H9 (cell line): ENCODE data around the gene MARVELD2. TPM values are rescaled to one million over a fixed set of nuclear protein-coding genes. Genes with fewer than 3 reads are reported as not detected.

Experiments used
- DNase-seq: peaks from one replicate; pipeline ENCODE4 v3.0.0-alpha.2; 2017
- H2AFZ ChIP-seq: one replicate; pipeline ENCODE4 v1.6.1; 2013; ENCODE audit warnings: mild to moderate bottlenecking, low read length, control low read depth, moderate library complexity
- H2AK5ac ChIP-seq: 2 replicates; pipeline ENCODE4 v1.6.1; 2013; ENCODE audit warnings: low read length, control low read depth, mixed read lengths; ENCODE audit not compliant: insufficient read length
- H2BK120ac ChIP-seq: one replicate; pipeline ENCODE4 v1.6.1; 2013; ENCODE audit warnings: low read depth, mild to moderate bottlenecking, low read length, control low read depth, inconsistent platforms; ENCODE audit not compliant: poor library complexity, severe bottlenecking
- H2BK12ac ChIP-seq: 2 replicates; pipeline ENCODE4 v1.6.1; 2013; ENCODE audit warnings: low read length, control low read depth, mixed read lengths, low read depth; ENCODE audit not compliant: insufficient read length
- H2BK15ac ChIP-seq: 2 replicates; pipeline ENCODE4 v1.6.1; 2013; ENCODE audit warnings: low read depth, low read length, control low read depth
- H2BK20ac ChIP-seq: one replicate; pipeline ENCODE4 v1.6.1; 2013; ENCODE audit warnings: low read depth, mild to moderate bottlenecking, low read length, control low read depth, inconsistent platforms; ENCODE audit not compliant: poor library complexity, severe bottlenecking
- H2BK5ac ChIP-seq: 2 replicates; pipeline ENCODE4 v1.6.1; 2013; ENCODE audit warnings: low read length, control low read depth, mixed read lengths; ENCODE audit not compliant: insufficient read length
- H3K14ac ChIP-seq: 2 replicates; pipeline ENCODE4 v1.6.1; 2013; ENCODE audit warnings: low read length, control low read depth; ENCODE audit not compliant: insufficient read depth
- H3K18ac ChIP-seq: 2 replicates; pipeline ENCODE4 v1.6.1; 2013; ENCODE audit warnings: low read depth, mild to moderate bottlenecking, mixed read lengths, low read length, control low read depth; ENCODE audit not compliant: insufficient read length
- H3K23ac ChIP-seq: 2 replicates; pipeline ENCODE4 v1.6.1; 2013; ENCODE audit warnings: low read length, control low read depth, mixed read lengths, low read depth; ENCODE audit not compliant: insufficient read length
- H3K23me2 ChIP-seq: 2 replicates; pipeline ENCODE4 v1.6.1; 2013; ENCODE audit warnings: low read depth, mild to moderate bottlenecking, mixed read lengths, low read length, control low read depth; ENCODE audit not compliant: insufficient read length, poor library complexity, severe bottlenecking
- H3K27ac ChIP-seq: 2 replicates; pipeline ENCODE4 v1.5.1; 2013; ENCODE audit warnings: low read length, control low read depth, mixed read lengths, low read depth; ENCODE audit not compliant: insufficient read length
- H3K27me3 ChIP-seq: 2 replicates; pipeline ENCODE4 v1.6.1; 2013; ENCODE audit warnings: low read length, control low read depth, inconsistent platforms; ENCODE audit not compliant: insufficient read depth
- H3K4ac ChIP-seq: 2 replicates; pipeline ENCODE4 v1.6.1; 2013; ENCODE audit warnings: low read depth, mild to moderate bottlenecking, control low read depth, inconsistent platforms, low read length, moderate library complexity
- H3K4me1 ChIP-seq: 2 replicates; pipeline ENCODE4 v1.6.1; 2013; ENCODE audit warnings: low read length, control low read depth, inconsistent platforms; ENCODE audit not compliant: insufficient read depth
- H3K4me2 ChIP-seq: 2 replicates; pipeline ENCODE4 v1.6.1; 2013; ENCODE audit warnings: low read length, control low read depth, mixed read lengths; ENCODE audit not compliant: insufficient read length, insufficient read depth
- H3K56ac ChIP-seq: 2 replicates; pipeline ENCODE4 v1.6.1; 2013; ENCODE audit warnings: low read depth, mild to moderate bottlenecking, mixed read lengths, low read length, control low read depth; ENCODE audit not compliant: insufficient read length
- H3K79me1 ChIP-seq: 2 replicates; pipeline ENCODE4 v1.6.1; 2013; ENCODE audit warnings: low read depth, mild to moderate bottlenecking, moderate library complexity, low read length, control low read depth, inconsistent platforms; ENCODE audit not compliant: insufficient read depth, poor library complexity, severe bottlenecking
- H3K79me2 ChIP-seq: 2 replicates; pipeline ENCODE4 v1.6.1; 2013; ENCODE audit warnings: low read length, control low read depth, inconsistent platforms; ENCODE audit not compliant: insufficient read depth
- H3K9ac ChIP-seq: 2 replicates; pipeline ENCODE4 v1.6.1; 2013; ENCODE audit warnings: low read length, control low read depth, mixed read lengths; ENCODE audit not compliant: insufficient read length; ENCODE audit errors: extremely low read depth
- H3K9me3 ChIP-seq: one replicate; pipeline ENCODE4 v1.6.1; 2013; ENCODE audit warnings: low read depth, low read length, inconsistent platforms; ENCODE audit not compliant: control insufficient read depth
- H3T11ph ChIP-seq: one replicate; pipeline ENCODE4 v1.6.1; 2013; ENCODE audit warnings: mild to moderate bottlenecking, low read length, control low read depth, inconsistent platforms
- H4K20me1 ChIP-seq: one replicate; pipeline ENCODE4 v1.6.1; 2013; ENCODE audit not compliant: control insufficient read depth, insufficient read length, insufficient read depth
- H4K5ac ChIP-seq: 2 replicates; pipeline ENCODE4 v1.6.1; 2013; ENCODE audit warnings: low read depth, mild to moderate bottlenecking, mixed read lengths, low read length, control low read depth; ENCODE audit not compliant: insufficient read length
- H4K8ac ChIP-seq: replicated peaks from 2 replicates; pipeline ENCODE4 v1.6.1; 2013; ENCODE audit warnings: low read length, control low read depth, mixed read lengths, low read depth; ENCODE audit not compliant: insufficient read length
- H4K91ac ChIP-seq: 2 replicates; pipeline ENCODE4 v1.6.1; 2013; ENCODE audit warnings: low read depth, mild to moderate bottlenecking, moderate library complexity, mixed read lengths, low read length, control low read depth; ENCODE audit not compliant: insufficient read length
- H3K27ac Mint-ChIP-seq, 3 experiments: 2 replicates in 2 of 3; 3 replicates in 1 of 3; pipeline ENCODE4 v1.8.0; 2020 to 2021; ENCODE audit warnings: mixed read lengths in 3 of 3, mild to moderate bottlenecking in 1 of 3, moderate library complexity in 1 of 3
- H3K27me3 Mint-ChIP-seq: 2 replicates; pipeline ENCODE4 v1.8.0; 2021; ENCODE audit warnings: low read depth, mild to moderate bottlenecking, moderate library complexity, mixed read lengths
- H3K36me3 Mint-ChIP-seq, 3 experiments: 2 replicates in 2 of 3; 3 replicates in 1 of 3; pipeline ENCODE4 v1.8.0; 2020 to 2021; ENCODE audit warnings: low read depth in 3 of 3, mixed read lengths in 3 of 3; ENCODE audit not compliant: insufficient read depth in 1 of 3
- H3K4me1 Mint-ChIP-seq, 2 experiments: 2 replicates each; pipeline ENCODE4 v1.8.0; 2020; ENCODE audit warnings: mixed read lengths in 2 of 2
- H3K4me3 Mint-ChIP-seq, 2 experiments: 2 replicates in 1 of 2; 3 replicates in 1 of 2; pipeline ENCODE4 v1.8.0; 2020 to 2021; ENCODE audit warnings: mild to moderate bottlenecking in 2 of 2, mixed read lengths in 2 of 2, moderate library complexity in 1 of 2
- H3K9me3 Mint-ChIP-seq, 2 experiments: 2 replicates in 1 of 2; 3 replicates in 1 of 2; pipeline ENCODE4 v1.8.0; 2020; ENCODE audit warnings: mild to moderate bottlenecking in 2 of 2, mixed read lengths in 2 of 2, moderate library complexity in 1 of 2
- CTCF ChIP-seq: fragments of 200-600 bp; sonication (generic); conservative IDR thresholded peaks from 3 replicates; pipeline ENCODE4 v1.8.0; 2021; ENCODE audit warnings: antibody characterized with exemption, mild to moderate bottlenecking
- WGBS: extraction: QIAGEN DNeasy Blood & Tissue Kit; methylation state at CpG from one replicate; pipeline ENCODE4 v1.1.7; 2013; ENCODE audit warnings: missing lambda C conversion rate, low lambda C conversion rate, mixed read lengths; ENCODE audit not compliant: insufficient read length; ENCODE audit errors: extremely low coverage; 5-methylcytosine and 5-hydroxymethylcytosine counted together
- total RNA-seq: library from RNA; stranded (reverse); gene quantifications from 2 replicates; pipeline ENCODE4 v1.2.1, GENCODE V29; 2021

The MARVELD2 gene
- total RNA-seq, 1 experiment from 2014 or later, result 30.3 TPM

GRCh38 chr5:69374911-69375446 is 39.9 kb upstream of the MARVELD2 start:
- no peak overlapping the region for H3K18ac ChIP-seq
- no peak for TF ChIP-seq CTCF
- no peak overlapping the region for H2BK20ac ChIP-seq
- H3K79me2 ChIP-seq, result peaks cover 2% of the 10 kb centered on the region; the same call in 1 of the 2 replicates
- no peaks in the 10 kb centered on the region; the same call in 1 of the 2 replicates for H3K27me3 ChIP-seq
- no peaks in the 10 kb centered on the region for H3K9me3 ChIP-seq
- no peak overlapping the region for H2BK5ac ChIP-seq
- Mint-ChIP-seq H3K36me3 (peaks cover 2 to 32% (median 30%) of the 10 kb centered on the region in 3 experiments; a peak in 5 of 7 replicates), H3K27ac (no peak overlapping the region), H3K4me3 (no peak overlapping the region), H3K27me3 (no peaks in the 10 kb centered on the region), H3K4me1 (peaks cover 3% of the 10 kb centered on the region in 2 experiments; a peak in 3 of 4 replicates), H3K9me3 (no peaks in the 10 kb centered on the region)
- H3K14ac ChIP-seq, result no peak overlapping the region
- no peak overlapping the region for H3K23ac ChIP-seq
- H4K20me1 ChIP-seq, result no peaks in the 10 kb centered on the region
- no peak overlapping the region for H3K27ac ChIP-seq
- no peak overlapping the region for H4K5ac ChIP-seq
- H3K4me1 ChIP-seq, result no peaks in the 10 kb centered on the region
- no peak overlapping the region for H4K91ac ChIP-seq
- H2AK5ac ChIP-seq, result no peak overlapping the region
- no peak overlapping the region for H2BK120ac ChIP-seq
- no peak overlapping the region for H3K56ac ChIP-seq
- no peak overlapping the region for H3K4ac ChIP-seq
- no peak overlapping the region for H4K8ac ChIP-seq
- H2AFZ ChIP-seq, result no peak overlapping the region
- no CpG with 5 or more reads among the region's 4 CpGs for WGBS
- no peak overlapping the region for H2BK12ac ChIP-seq
- no peaks in the 10 kb centered on the region for H3K23me2 ChIP-seq
- no peak overlapping the region for H3K4me2 ChIP-seq
- H3T11ph ChIP-seq, result no peak overlapping the region
- no peaks in the 10 kb centered on the region for H3K79me1 ChIP-seq
- DNase-seq, result no peak
- no peak overlapping the region for H3K9ac ChIP-seq
- no peak overlapping the region for H2BK15ac ChIP-seq
